Hematopoietic multipotent progenitor cell treated with erythropoietin and hydrocortisone succinate and interleukin-3 and kit ligand, for 6 days (in vitro differentiated cells): Measurements from ENCODE around the gene LRGUK.

Experiments
- DNase-seq: peaks from one replicate; pipeline ENCODE4 v3.0.0-alpha.2; 2015

LRGUK gene

DNA sequence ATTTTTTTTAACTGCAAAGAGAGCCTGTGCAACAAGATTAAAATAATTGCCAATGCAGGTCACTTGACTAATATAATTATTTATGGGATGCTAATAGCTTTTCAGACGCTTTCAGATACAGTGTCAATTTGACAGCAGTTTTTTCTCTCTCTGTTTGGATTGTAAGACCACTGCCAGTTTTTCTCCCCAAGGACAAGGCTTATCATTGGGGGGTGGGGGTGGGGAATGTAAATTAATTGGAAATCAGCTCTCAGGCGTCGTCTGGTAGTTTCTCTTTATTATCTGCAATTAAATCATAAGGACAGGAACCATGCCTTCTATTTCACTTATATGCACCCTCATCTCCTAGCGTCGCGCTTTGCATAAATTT is 559 bp upstream of the LRGUK start:
- no peak for DNase-seq

DNA sequence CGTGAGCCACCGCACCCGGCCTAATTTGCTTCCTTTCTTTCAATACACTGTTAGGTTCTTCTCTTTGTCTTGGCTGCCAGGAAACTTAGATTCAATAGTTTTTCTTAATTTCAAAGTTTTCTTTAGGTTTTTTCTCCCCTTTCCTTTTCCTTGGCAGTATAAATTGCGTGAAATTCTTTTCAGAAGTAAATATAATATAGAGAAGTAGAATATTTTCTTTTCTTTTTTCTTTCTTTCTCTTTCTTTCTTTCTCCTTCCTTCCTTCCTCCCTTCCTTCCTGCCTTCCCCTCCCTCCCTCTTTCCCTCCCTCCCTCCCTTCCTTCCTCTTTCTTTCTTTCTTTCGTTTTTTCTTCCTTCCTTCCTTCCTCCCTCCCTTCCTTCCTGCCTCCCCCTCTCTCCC is 1.7 kb downstream of the LRGUK start:
- DNase-seq: no peak

DNA sequence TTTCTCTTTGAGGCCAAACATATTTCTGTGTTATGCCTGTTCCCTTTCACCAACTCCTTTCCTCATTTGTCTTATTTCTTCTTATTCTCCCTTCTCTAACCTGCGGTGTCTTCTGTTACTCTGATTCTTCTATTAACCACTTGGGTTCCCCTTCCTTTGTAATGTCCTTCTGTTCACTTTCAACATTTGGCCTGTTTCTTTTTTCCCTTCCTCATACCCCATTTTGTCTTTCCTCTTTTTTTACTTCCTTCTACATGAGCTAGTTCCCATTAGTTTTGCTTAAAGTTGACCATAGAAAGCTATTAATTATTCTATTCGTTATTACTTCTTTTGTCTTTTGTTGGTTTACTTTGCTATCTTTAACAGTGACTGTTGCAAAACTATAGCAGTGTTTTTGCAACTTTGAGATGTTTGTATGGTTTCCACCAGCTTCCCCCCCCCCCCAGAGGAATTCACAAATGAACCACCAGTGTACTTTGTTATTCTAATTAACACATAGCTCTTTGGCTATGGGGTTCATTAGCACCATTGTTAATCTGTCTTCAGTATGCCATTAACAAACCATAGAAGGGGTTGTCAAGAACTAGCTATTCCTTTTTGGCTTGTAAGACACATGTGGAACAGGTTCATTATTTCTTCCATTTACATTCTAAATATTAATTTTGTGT is 2.9 kb downstream of the LRGUK start:
- DNase-seq: no peak

DNA sequence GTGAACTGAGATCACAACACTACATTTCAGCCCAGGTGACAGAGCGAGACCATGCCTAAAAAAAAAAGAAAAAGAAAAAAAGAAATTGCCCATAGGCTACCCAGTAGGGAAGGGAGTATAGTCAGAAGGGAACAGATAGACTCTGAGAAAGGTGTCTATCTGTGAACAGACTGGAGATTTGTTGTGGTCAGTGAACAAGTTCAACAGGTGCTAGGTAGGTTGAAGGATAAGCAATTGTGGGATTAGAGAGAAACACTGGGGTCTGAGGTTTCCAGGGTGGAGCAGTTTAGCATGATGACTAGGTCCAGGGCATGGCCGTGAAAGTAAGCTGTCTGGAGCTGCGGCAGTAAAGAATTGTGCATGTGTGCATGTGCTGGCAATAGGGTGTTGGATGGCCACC is 6.9 kb downstream of the LRGUK start:
- DNase-seq: no peak

DNA sequence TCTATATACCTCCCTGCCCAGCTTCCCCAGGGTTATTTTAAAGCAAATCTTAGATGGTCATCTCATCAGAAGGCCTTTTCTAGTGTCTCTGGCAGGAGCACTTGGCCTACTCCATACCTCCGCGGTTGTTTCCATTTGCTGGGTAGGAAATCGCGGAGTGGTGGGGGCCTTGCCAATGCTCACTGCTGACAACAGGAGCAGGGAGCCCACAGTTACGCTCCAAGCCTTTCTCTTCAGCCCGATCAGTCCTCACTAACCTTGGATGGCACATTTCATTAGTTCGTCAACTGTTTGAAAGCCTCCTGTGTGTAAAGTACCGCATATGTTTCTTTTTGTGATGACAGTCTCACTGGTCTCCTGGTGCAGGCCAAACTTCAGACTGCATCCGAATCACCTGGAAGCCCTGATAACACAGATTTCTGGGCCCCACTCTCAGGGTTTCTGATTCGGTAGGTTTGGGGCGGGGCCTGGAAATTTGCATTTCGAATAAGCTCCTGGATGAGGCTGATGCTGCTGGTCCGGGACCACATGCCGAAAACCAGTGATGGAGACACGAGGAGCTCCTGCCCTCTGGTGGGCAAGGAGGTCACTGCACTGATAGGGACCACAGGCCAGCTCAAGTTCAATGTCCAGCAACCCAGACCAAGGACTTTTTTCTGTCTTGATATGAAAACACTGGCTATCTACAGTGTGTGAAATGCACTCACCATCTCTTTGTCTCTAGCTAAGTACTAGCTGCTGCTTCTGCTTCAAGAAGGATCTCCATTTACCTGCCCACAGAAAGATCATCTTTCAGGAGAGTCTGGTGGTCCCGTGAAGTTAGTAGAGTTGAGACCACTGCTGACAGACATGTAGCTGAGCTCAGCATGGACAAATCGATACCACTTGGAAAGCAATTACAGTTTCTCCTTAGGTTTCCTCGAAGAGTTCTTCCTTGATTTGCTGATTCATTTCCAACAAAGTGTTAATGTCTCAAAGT is 14.0 kb downstream of the LRGUK start:
- peak; percentile 72 for DNase-seq

DNA sequence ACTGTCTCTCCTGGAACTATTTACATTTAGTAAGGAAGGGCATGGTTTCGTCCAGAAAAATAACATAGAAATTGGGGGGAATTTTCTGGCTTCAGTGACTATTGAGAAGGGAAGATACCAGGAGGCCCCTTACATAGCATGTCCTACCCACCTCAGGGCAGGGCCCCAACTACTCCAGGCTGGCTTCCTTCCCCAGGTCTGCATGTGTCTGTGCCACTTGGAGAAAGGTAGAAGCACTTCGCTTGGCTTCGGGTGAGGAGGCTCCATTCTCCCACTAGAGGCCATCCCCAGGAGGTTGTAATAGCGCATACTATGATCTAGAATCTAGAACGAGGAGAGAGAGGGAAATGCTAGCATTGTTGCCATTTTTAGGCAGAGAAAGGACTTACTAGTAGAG is 14.7 kb downstream of the LRGUK start:
- DNase-seq: no peak

DNA sequence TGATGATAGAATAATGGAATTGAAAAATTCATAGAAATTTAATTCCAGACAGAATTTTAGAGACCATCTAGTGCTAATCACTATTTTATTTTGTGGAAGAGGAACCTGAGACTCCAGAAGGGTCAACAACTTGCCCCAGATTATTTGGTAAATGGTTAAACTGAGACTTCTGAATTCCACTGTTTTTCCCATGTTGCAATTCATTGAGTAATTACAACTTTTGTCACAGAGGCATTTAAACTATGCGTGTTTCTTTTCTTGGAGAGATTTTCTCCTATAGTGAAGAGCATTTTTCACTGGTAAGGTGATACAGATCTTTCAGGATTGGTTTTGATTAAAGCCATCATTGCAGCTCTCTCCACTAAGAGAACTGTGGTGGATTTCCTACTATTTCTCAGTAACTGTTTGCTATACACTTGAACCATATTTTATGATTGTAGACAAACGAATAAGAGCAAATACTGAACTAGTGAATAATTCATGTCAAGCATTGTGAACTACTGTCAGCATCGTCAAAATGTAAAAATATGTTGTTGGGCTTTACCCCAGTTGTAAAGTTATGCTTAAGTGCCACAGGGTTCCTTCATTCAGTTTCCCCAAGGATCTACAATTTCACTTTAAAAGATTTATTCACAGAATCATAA is 26.5 kb downstream of the LRGUK start:
- DNase-seq: no peak

DNA sequence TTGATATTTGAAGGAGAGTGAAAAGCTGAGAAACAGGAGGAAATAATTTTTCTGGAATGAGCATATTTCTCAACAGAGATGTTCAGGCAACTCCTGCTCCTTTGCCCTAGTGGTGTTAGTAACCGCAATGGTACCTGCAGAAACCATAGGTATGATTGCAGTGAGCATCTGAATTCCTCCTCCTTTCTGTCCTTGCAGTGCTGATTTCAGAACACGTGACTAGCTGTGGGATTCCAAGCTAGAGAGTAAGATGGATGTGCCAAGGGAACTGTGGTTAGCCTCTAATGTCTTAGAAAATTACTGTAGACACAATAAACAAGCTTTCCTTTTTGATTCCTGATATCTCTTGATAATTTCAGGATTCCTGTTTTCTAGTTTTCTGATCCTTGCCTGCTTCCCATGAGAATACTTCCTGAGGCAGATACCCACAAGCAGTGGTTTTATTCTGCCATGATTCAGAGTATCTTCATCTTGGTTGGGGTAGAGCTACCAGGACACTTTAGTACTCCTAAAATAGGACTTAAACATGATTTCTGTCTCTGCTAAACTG is 27.5 kb downstream of the LRGUK start:
- no peak for DNase-seq

DNA sequence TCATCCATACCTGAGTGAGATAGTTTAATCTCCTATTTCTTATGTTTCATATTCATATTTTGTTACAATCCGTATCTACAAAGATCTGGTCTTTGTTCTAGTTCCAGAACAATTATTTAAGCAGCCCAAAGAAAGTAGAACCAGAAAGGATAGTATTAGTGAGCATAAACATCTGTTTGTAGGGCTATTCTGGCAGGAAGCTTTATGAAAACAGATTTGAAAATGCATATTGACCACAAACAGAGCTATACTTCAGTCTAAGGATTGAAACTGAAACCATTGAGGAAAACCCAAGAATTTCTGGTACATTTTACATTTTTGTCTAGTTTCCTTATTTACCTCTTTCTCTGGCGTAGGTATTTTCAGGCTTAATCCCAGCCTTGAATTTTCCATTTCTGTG is 28.1 kb downstream of the LRGUK start:
- no peak for DNase-seq

DNA sequence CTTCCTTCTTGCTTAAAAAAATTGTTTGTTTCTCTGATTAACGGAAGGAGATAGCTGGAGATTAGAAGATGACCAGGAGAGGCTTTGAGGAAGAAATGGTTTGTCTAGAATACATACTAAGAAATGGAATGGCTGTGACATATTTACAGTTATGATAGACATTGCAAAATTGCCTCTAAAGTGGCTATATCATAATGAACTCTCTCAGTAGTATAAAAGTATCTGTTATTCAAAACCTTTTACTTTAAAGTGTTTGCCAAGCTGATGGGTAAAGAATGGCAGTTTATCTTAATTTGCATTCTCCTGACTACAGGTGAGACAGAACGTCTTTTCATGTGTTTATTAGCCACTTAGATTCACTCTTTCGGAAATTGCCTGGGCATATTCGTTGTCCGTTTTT is 28.7 kb downstream of the LRGUK start:
- no peak for DNase-seq

DNA sequence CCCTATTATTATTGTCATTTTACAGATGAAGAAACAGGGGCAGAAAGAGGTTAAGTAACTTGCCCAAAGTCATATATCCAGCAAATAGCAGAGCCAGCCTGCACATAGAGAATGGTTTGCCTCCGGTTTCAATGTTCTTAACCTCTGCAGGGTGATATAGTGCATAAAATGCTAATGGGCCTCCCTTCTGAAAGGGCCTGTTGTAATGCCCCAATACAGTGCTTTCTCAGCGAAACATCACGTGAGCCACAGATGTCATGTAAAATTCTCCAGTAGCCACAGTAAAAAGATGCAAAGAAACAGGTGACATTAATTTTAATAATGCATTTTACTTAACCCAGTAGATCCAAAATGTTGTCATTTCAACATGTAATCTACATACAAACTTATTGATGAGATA is 38.1 kb downstream of the LRGUK start:
- DNase-seq: no peak

DNA sequence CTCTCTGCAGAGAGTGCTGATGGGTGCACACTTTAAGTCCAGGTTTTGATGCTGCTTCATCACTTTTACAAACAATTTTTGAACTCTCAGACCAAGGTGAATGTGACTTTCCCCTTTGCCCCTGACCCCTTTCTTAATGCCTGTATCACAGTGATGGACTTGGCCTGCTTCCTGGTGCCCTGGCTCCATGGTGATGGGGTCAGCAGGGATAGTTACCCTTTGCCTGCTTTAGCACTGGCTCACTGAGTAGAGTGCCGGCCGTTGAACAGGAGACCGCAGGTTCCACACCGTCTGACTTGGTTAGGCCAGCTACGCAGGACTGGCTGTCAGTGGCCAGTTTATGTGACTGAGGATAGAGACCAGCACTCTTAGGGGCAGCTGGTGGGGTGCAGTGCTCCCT is 40.1 kb downstream of the LRGUK start:
- no peak for DNase-seq

DNA sequence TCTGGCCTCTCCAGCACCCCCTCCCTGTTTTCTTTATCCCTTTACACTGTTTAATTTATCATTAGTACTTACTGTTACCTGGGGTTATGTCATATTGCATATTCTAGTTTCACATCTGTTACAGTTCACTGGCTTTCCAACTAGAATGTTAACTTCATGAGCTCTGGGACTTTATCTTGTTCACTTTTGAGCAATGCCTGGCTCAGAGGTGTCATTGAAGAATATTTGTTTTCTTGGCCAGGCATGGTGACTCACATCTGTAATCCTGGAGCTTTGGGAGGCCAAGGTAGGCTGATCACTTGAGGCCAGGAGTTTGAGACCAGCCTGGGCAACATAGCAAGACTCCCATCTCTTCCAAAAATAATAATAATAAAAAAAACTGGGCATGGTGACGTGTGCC is 40.7 kb downstream of the LRGUK start:
- no peak for DNase-seq

DNA sequence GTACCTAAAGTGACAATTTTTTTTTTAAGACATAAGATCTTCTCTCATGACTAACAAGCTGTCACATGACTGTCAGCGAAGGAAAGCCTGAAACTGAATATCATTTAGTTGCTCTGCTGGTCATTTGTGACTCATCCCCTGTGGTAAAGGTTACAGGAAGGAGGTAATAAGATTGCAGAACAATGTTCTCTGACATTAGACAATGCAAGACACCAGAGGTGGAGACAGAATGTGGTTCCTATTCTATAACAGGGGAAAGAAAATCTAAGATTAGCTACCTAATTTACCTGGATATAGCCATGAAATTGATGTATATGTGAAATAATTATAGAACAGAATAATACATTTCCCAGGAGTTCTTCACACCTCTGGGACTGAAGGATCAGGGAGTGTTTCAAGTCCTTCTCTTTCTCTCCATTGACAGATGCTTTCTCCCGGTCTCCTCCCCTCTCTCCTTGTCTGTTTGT is 47.7 kb downstream of the LRGUK start:
- peak; percentile 61 for DNase-seq

DNA sequence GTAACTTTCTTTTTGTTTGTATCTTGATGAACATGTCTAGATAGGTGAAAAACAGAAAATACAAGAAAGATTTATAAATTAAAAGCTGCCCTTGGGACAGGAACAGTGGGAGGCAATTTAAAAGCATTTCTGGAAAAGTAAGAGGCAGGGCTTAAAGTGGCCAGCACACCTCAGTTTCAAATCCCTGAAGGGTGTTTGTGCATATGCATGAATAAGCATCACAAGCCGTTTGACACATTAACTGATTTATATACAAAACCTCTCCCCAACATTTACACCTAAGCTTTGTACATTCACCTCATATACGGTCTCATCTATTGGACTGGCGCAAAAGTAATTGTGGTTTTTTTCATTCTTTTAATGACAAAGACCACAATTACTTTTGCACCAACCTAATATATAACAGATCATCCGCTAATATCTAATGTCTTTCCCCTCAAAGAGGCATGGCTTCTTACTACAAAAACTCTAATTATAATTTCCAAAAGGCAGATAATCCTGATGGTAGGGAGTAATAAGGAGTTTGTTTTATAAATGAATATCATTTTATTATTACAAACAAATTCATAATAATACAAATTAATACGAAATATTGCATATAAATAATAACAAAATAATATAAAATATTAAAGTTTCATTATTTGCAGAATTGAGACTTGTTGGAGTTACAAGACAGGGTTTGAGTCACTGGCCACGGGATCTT is 48.3 kb downstream of the LRGUK start:
- DNase-seq: no peak

DNA sequence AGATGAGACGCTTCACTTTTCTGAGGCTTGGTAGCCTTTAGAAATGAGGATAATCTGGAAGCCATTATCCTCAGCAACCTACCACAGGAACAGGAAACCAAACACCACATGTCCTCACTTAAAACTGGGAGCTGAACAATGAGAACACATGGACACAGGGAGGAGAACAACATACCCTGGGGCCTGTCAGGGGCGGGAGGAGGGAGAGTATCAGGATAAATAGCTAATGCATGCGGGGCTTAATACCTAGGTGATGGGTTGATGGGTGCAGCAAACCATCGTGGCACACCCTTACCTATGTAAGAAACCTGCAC is 48.9 kb downstream of the LRGUK start:
- DNase-seq: no peak

DNA sequence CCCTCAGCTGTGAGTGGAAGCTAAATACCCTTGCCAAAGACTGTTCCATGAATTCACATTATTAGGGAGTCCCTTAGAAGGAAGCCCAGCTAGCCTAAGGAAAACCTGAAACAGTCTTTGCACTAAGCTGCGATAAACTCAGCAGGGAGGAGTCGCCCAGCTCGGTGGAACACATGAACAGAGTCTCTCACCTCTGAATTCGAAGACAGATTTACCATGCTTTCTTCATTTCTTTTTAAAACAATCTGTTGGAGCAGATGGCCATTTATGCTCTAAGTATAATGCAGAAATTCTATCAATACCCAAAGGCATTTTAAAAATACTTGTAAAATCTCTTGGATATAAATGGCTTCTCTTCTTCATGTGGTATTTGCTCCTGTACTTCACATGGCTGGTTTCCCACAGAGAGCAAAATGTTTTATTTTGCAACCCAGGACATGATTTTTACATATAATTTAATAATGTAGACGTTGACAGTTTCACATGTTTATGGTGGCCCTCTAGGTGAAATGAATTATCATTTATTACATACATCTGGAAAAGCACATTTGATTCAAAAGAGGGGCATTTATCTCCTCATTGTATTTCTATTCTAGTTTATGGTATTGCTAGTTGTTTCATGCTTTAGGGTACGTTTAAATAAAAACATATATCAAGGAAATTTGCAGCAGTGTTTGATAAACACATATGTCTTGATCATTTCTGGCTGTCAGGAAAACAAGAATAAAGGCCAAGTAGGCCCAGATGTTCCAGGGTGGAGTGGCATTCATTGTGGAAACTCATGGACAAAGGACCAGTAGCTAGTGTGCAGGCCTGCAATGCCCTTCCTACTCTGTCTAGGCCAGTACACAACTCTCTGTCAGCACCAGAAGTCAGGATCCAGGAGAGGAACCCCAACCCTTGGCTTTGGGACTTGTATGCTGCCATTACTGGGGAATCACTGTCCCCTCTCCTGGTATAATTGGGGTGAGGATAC is 52.2 kb downstream of the LRGUK start:
- DNase-seq: no peak

DNA sequence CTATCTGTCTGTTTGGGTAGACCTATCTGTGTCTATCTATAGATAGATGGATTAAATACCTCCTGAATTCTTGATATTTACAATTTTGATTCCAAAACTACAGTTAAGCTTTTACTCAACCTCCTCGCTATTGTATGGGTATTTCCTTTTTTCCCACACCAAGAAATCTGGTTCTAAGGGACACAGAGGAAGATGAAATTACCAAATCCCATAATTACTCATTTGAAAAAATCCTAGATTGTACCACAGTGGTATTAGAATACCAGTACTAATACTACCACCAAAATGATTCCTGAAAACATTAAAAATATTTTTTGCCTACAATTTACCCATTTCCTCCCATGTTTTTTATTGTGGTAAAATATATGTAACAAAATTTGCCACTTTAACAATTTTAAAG is 53.2 kb downstream of the LRGUK start:
- no peak for DNase-seq

DNA sequence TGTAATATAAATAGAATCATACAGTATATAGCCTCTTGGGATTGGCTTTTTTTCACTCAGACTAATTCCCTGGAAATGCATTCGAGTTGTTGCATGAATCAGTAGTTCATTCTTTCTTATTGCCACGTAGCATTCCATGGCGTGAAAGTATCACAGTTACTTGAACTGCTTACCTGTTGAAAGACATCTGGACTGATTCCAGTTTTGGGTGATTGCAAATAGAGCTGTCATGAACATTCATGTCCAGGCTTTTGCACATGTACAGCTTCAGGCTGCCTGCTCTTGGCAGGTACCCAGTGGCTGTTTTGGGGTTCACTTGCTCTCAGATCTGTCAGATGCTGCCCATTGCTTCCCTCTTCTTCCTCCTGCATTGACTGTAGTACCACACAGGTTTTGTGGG is 54.9 kb downstream of the LRGUK start:
- DNase-seq: no peak

DNA sequence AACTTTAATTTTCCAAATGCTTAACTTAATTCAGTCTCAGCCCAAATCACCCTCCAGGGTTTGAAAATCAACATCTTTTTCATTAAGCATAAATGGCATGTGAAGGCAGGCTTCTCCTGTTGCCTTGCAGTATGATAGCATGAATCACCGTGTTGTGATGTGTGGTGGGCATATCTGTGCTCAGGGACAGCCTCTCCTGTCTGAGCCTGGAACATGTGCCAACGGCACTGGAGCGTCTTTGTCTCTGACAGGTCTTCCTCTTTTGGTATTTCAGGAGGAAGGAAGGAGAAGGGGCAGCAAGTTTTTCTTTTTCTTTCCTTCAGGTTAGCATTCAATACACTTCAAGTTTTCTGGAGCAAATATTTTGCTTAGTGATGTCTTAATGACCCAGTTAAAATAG is 57.6 kb downstream of the LRGUK start:
- DNase-seq: peak; percentile 3

DNA sequence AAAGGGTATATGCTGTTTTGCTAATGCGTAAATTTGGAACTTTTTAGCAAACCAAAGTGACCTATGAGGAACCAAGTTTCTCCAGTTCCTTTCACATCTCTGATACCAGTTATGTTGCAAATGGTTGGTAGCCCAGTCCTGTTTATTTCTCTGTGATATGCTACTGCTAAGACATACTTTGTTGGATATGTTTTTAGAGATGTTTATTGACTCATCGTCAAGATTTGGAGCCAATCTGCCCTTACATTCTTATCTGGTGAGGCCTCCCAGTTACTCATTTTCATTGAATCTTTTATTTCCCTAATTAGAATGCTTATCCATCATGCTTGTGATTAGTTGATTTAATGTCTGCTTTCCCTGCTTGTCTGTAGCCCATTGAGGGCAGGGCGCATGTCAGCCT is 58.9 kb downstream of the LRGUK start:
- no peak for DNase-seq

DNA sequence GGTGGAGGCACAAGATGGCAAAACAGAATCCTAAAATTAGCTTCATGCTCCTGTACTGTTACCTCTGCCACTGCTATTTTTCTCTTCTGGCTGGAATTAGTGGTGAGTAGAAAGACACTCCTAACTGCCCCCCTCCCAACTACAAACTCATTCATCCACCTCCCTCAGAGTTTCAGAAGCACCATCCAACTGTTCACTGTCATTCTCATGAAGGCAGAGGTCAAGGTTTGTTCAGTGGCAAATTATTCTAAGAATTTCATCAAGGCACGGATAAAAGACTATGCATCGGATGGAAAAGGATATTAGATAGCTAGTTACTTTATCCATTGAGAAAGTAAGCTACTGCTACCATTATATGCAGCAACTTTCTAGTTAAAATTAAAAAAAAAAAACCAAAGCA is 59.7 kb downstream of the LRGUK start:
- DNase-seq: no peak
